ENCODE data around the gene BBLN.
A peak's percentile ranks its signal among the peaks of the same experiment; 100 is the strongest.

The BBLN gene

GRCh38 chr9:128185979-128186965, 26.2 kb downstream of the BBLN start:
- Mint-ChIP-seq H3K4me3 (no peak overlapping the region), H3K36me3 (peaks cover 10% of the 10 kb centered on the region), H3K4me1 (peaks cover 31% of the 10 kb centered on the region), H3K27ac (no peak overlapping the region), H3K9me3 (no peaks in the 10 kb centered on the region), H3K27me3 (no peaks in the 10 kb centered on the region)

GRCh38 chr9:128187361-128187760, 27.3 kb downstream of the BBLN start:
- Mint-ChIP-seq H3K36me3 (peaks cover 9% of the 10 kb centered on the region), H3K4me3 (no peak overlapping the region), H3K9me3 (no peaks in the 10 kb centered on the region), H3K27ac (no peak overlapping the region), H3K4me1 (peaks cover 35% of the 10 kb centered on the region), H3K27me3 (no peaks in the 10 kb centered on the region)

GRCh38 chr9:128188209-128188608, 28.1 kb downstream of the BBLN start:
- Mint-ChIP-seq H3K4me3 (no peak overlapping the region), H3K27ac (no peak overlapping the region), H3K27me3 (no peaks in the 10 kb centered on the region), H3K4me1 (peaks cover 35% of the 10 kb centered on the region), H3K36me3 (peaks cover 9% of the 10 kb centered on the region), H3K9me3 (no peaks in the 10 kb centered on the region)

- peaks cover 7% of the 10 kb centered on the region for H3K36me3 Mint-ChIP-seq
- H3K4me3 Mint-ChIP-seq = peak overlapping the region; percentile 85
- H3K4me1 Mint-ChIP-seq = peaks cover 35% of the 10 kb centered on the region
- H3K27me3 Mint-ChIP-seq = no peaks in the 10 kb centered on the region
- H3K27ac Mint-ChIP-seq = peak overlapping the region; percentile 71
- H3K9me3 Mint-ChIP-seq = no peaks in the 10 kb centered on the region
Measured at GRCh38 chr9:128190013-128190412, 29.9 kb downstream of the BBLN start.

GRCh38 chr9:128190516-128191405, 30.7 kb downstream of the BBLN start:
- Mint-ChIP-seq H3K9me3 (no peaks in the 10 kb centered on the region), H3K4me3 (peak overlapping the region; percentile 95), H3K4me1 (peaks cover 35% of the 10 kb centered on the region), H3K27me3 (no peaks in the 10 kb centered on the region), H3K36me3 (peaks cover 7% of the 10 kb centered on the region), H3K27ac (peak overlapping the region; percentile 57)

- peak within 1 kb of the TSS; percentile 95 for H3K4me3 Mint-ChIP-seq
- peaks cover 7% of the 10 kb centered on the region for H3K36me3 Mint-ChIP-seq
- H3K27ac Mint-ChIP-seq = peak within 1 kb of the TSS; percentile 59
- peaks cover 32% of the 10 kb centered on the region for H3K4me1 Mint-ChIP-seq
- H3K27me3 Mint-ChIP-seq = no peaks in the 10 kb centered on the region
- no peaks in the 10 kb centered on the region for H3K9me3 Mint-ChIP-seq
Measured at GRCh38 chr9:128191406-128192046, 31.5 kb downstream of the BBLN start, which contains the start of gene CIZ1. Gene CIZ1, minus strand, starts transcription at chr9:128191572. Its CDS starts 715 bp downstream, at chr9:128190857.

- no peaks in the 10 kb centered on the region for H3K27me3 Mint-ChIP-seq
- H3K27ac Mint-ChIP-seq = no peak overlapping the region
- H3K4me1 Mint-ChIP-seq = peaks cover 25% of the 10 kb centered on the region
- H3K36me3 Mint-ChIP-seq = peaks cover 5% of the 10 kb centered on the region
- H3K9me3 Mint-ChIP-seq = no peaks in the 10 kb centered on the region
- no peak overlapping the region for H3K4me3 Mint-ChIP-seq
Measured at GRCh38 chr9:128192601-128193371, 32.7 kb downstream of the BBLN start.

GRCh38 chr9:128193469-128194096, 33.5 kb downstream of the BBLN start:
- H3K27me3 Mint-ChIP-seq = no peaks in the 10 kb centered on the region
- H3K9me3 Mint-ChIP-seq = no peaks in the 10 kb centered on the region
- no peak overlapping the region for H3K4me3 Mint-ChIP-seq
- peaks cover 19% of the 10 kb centered on the region for H3K4me1 Mint-ChIP-seq
- no peak overlapping the region for H3K27ac Mint-ChIP-seq
- H3K36me3 Mint-ChIP-seq = peaks cover 3% of the 10 kb centered on the region

GRCh38 chr9:128201441-128202369, 41.6 kb downstream of the BBLN start:
- H3K9me3 Mint-ChIP-seq = no peaks in the 10 kb centered on the region
- H3K4me3 Mint-ChIP-seq = no peak overlapping the region
- H3K4me1 Mint-ChIP-seq = peaks cover 12% of the 10 kb centered on the region
- H3K36me3 Mint-ChIP-seq = no peaks in the 10 kb centered on the region
- H3K27me3 Mint-ChIP-seq = peaks cover 3% of the 10 kb centered on the region
- H3K27ac Mint-ChIP-seq = no peak overlapping the region

GRCh38 chr9:128202648-128203023, 42.6 kb downstream of the BBLN start:
- Mint-ChIP-seq H3K27ac (no peak overlapping the region), H3K4me1 (peaks cover 12% of the 10 kb centered on the region), H3K4me3 (peak overlapping the region; percentile 71), H3K9me3 (no peaks in the 10 kb centered on the region), H3K36me3 (no peaks in the 10 kb centered on the region), H3K27me3 (peaks cover 3% of the 10 kb centered on the region)

GRCh38 chr9:128203024-128203706, 43.1 kb downstream of the BBLN start, which contains the start of gene DNM1:
Gene DNM1, plus strand, starts transcription at chr9:128203379. Its CDS starts 92 bp downstream, at chr9:128203471.
- H3K36me3 Mint-ChIP-seq = no peaks in the 10 kb centered on the region
- peak within 1 kb of the TSS; percentile 52 for H3K27ac Mint-ChIP-seq
- peaks cover 3% of the 10 kb centered on the region for H3K27me3 Mint-ChIP-seq

GRCh38 chr9:128203707-128204551, 43.9 kb downstream of the BBLN start:
- Mint-ChIP-seq H3K27ac (no peak overlapping the region), H3K36me3 (no peaks in the 10 kb centered on the region), H3K27me3 (peaks cover 3% of the 10 kb centered on the region), H3K4me3 (peak overlapping the region; percentile 28), H3K9me3 (no peaks in the 10 kb centered on the region), H3K4me1 (peaks cover 12% of the 10 kb centered on the region)

More at GRCh38 chr9:128203024-128203706, 43.1 kb downstream of the BBLN start, which contains the start of gene DNM1:
- Mint-ChIP-seq H3K9me3 (no peaks in the 10 kb centered on the region), H3K4me3 (peak within 1 kb of the TSS; percentile 71), H3K4me1 (peaks cover 12% of the 10 kb centered on the region)

Data from activated naive CD4-positive, alpha-beta T cell treated with anti-CD3 and anti-CD28 coated beads, Interleukin-2, amount 50 U/mL, for 24 hours (primary cell).